Keratinocyte (primary cell): ENCODE measurements around the gene PMEPA1. TPM values are rescaled to one million over a fixed set of nuclear protein-coding genes. Genes with fewer than 3 reads are reported as not detected.
A peak's percentile ranks its signal among the peaks of the same experiment; 100 is the strongest.

ENCODE experiments used
- DNase-seq: peaks from one replicate; pipeline ENCODE4 v3.0.0-alpha.2; 2011; ENCODE audit warnings: low read depth, missing footprints, low spot score
- FAIRE-seq: peaks from 2 replicates; lab custom pipeline; 2011; peaks lifted over from hg19 to GRCh38; lab: Jason Lieb, UNC
- H2AFZ ChIP-seq: 2 replicates; pipeline ENCODE4 v1.6.0; 2012; ENCODE audit warnings: low read length, control low read depth, inconsistent platforms; ENCODE audit not compliant: control insufficient read depth
- H3K27ac ChIP-seq: 2 replicates; pipeline ENCODE4 v1.5.1; 2011; ENCODE audit warnings: low read length; ENCODE audit not compliant: control insufficient read depth, insufficient read depth
- H3K27me3 ChIP-seq: 3 replicates; pipeline ENCODE4 v1.6.0; 2011; ENCODE audit warnings: low read length; ENCODE audit not compliant: control insufficient read depth, insufficient read depth; ENCODE audit errors: extremely low read depth
- H3K36me3 ChIP-seq, 2 experiments: 2 replicates in 1 of 2; 3 replicates in 1 of 2; pipeline ENCODE4 v1.5.1; 2011; ENCODE audit warnings: low read length in 2 of 2, mild to moderate bottlenecking in 1 of 2; ENCODE audit not compliant: control insufficient read depth in 2 of 2, insufficient read depth in 2 of 2; ENCODE audit errors: extremely low read depth in 1 of 2
- H3K4me1 ChIP-seq: 3 replicates; pipeline ENCODE4 v1.5.1; 2011; ENCODE audit warnings: low read length; ENCODE audit not compliant: control insufficient read depth, insufficient read depth; ENCODE audit errors: extremely low read depth
- H3K4me2 ChIP-seq: 3 replicates; pipeline ENCODE4 v1.6.0; 2011; ENCODE audit warnings: low read depth, low read length; ENCODE audit not compliant: control insufficient read depth, insufficient read depth; ENCODE audit errors: extremely low read depth
- H3K4me3 ChIP-seq, 3 experiments: fragments of 200-600 bp in 1 of 3; sonication (generic) in 1 of 3; 2 replicates in 2 of 3; 3 replicates in 1 of 3; pipeline ENCODE4 v1.5.1; 2011 to 2016; ENCODE audit warnings: low read length in 3 of 3, mild to moderate bottlenecking in 3 of 3, control low read depth in 2 of 3, inconsistent platforms in 1 of 3, low read depth in 1 of 3, mixed read lengths in 1 of 3, mixed run types in 1 of 3, moderate library complexity in 1 of 3; ENCODE audit not compliant: control insufficient read depth in 2 of 3, insufficient read depth in 2 of 3; ENCODE audit errors: extremely low read depth in 1 of 3
- H3K79me2 ChIP-seq: 2 replicates; pipeline ENCODE4 v1.6.0; 2012; ENCODE audit warnings: low read length; ENCODE audit not compliant: control insufficient read depth, insufficient read depth
- H3K9ac ChIP-seq: 3 replicates; pipeline ENCODE4 v1.6.0; 2011; ENCODE audit warnings: low read length; ENCODE audit not compliant: control insufficient read depth, insufficient read depth; ENCODE audit errors: extremely low read depth
- H3K9me1 ChIP-seq: 3 replicates; pipeline ENCODE4 v1.6.0; 2011; ENCODE audit warnings: low read length; ENCODE audit not compliant: control insufficient read depth, insufficient read depth; ENCODE audit errors: extremely low read depth
- H3K9me3 ChIP-seq: 2 replicates; pipeline ENCODE4 v1.5.1; 2012; ENCODE audit warnings: low read depth, low read length; ENCODE audit not compliant: control insufficient read depth
- H4K20me1 ChIP-seq: 3 replicates; pipeline ENCODE4 v1.6.0; 2011; ENCODE audit warnings: low read length; ENCODE audit not compliant: control insufficient read depth, insufficient read depth; ENCODE audit errors: extremely low read depth
- EZH2 ChIP-seq: IDR thresholded peaks from one replicate; pipeline ENCODE4 v1.6.1; 2012; ENCODE audit warnings: inconsistent platforms, mild to moderate bottlenecking, low read length, moderate library complexity
- dilution Hi-C: fragments of 300-500 bp; cut with MboI; formaldehyde crosslinking; loops from one replicate; pipeline ENCODE4 v1.7.0; 2020; ENCODE audit warnings: low sequenced_read_pairs; ENCODE audit not compliant: extremely low pct_ligation_motif_present
- polyA plus RNA-seq, 5 experiments: library from polyadenylated mRNA; depleted of rRNA in 3 of 5; stranded (reverse) in 3 of 5; stranded (forward) in 1 of 5; unstranded in 1 of 5; fragments of >200 nt; gene quantifications; 1 replicate in 1 of 5; 2 replicates in 3 of 5; 3 replicates in 1 of 5; pipeline versions ENCODE4 v1.2.1 to v1.2.3, GENCODE V29; 2011 to 2012; ENCODE audit warnings: missing spikeins in 2 of 5, low read depth in 1 of 5, low replicate concordance in 1 of 5
- TF ChIP-seq, protein P1 (sequence below), 3 experiments: IDR thresholded peaks in 1 of 3; conservative IDR thresholded peaks in 1 of 3; optimal IDR thresholded peaks in 1 of 3; 2 replicates in 2 of 3; 3 replicates in 1 of 3; pipeline versions ENCODE3 to v1.5.1; 2011; ENCODE audit warnings: low read length in 3 of 3, mild to moderate bottlenecking in 3 of 3, moderate library complexity in 2 of 3, control low read depth in 1 of 3, inconsistent platforms in 1 of 3; ENCODE audit not compliant: insufficient read depth in 2 of 3; ENCODE audit errors: extremely low read depth in 1 of 3

The PMEPA1 gene
- polyA plus RNA-seq, 1 donor (not counting 4 experiments of a cell fraction or from before 2014, with no cell fraction given): 29.0 TPM

DNA sequence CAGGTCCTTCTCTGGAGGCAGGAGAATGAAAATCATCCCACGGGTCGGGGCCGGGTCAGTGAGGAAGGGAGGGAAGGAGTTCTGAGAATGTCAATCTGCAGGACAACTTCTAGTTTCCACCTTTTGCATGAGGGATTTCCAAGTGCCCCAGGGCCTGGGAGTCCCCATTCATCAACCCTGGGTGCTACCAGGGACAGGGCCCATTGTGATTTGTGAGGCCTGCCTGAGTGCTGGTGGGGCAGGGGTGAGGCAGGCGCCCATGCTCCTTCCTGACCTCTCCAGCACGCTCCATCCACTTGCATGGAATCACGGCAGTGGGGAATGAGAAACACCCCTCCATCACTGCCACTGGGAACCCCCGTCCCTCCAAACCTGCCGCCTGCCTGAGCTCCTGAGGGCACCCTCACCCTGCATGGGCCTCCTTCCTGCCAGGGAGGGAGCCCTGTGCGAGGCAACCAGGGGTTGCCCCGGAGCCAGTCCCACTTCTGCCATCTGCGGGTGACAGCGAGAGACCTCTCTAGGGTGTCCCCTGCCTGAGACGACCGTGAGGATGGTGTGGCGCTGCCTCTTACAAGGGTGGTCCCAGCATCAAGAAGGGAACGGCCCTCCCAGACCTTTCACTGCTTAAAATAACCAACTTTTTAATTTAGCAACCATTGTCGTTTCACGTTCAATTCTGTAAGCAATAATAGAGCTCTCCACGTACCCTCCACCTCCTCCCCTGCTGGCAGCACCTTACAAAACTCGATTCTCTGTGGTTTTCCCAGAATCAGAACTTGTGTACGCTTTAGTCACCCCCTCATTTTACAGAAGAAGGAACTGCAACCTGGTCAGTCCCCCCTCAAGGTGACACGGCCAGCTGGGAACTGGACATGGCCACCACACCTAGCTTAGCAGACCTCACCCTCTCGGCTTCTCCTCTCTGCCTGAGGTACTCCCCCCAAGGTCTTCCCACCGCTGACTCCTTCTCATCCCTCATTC lies 28.6 kb downstream of the PMEPA1 start:
- H3K79me2 ChIP-seq: peaks cover 100% of the 10 kb centered on the region
- H3K27ac ChIP-seq: no peak overlapping the region

DNA sequence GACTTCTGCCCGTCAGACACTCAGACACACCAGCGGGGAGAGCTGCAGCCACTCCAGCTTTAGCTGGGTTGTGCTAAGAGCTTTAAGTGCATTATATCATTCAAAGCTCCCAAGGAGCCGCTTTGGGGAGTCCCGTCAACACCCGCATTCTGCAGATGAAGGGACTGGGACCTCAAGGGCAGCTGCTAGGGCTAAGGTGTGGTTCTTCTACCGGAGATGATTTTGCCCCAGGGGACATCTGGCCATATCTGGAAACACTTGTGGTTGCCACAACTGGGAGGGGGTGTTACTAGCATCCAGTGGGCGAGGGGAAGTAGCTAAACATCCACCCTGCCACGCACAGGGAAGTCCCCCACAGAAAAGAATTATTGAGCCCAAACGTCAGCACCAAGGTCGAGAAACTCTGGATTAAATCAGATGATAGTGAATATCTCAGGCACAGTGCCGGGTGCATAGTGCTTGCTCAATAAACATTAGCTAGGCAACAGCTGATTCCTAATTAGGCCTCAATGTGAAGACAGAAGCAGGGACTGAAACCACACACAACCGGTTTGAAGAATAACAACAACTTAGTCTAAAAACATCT lies 29.6 kb downstream of the PMEPA1 start:
- Histone ChIP-seq H3K9me3 (no peaks in the 10 kb centered on the region), H3K79me2 (peaks cover 100% of the 10 kb centered on the region), H2AFZ (no peak overlapping the region), H3K36me3 (peaks cover 30 to 33% of the 10 kb centered on the region in 2 experiments), H3K27me3 (no peaks in the 10 kb centered on the region), H4K20me1 (peaks cover 74% of the 10 kb centered on the region), H3K4me2 (no peak overlapping the region), H3K9me1 (peaks cover 16% of the 10 kb centered on the region), H3K4me3 (no peak overlapping the region), H3K4me1 (peaks cover 28% of the 10 kb centered on the region), H3K27ac (no peak overlapping the region), H3K9ac (no peak overlapping the region)
- DNase-seq (no peak), FAIRE-seq (peak; percentile 9)
- dilution Hi-C loops: no loop called here
- TF ChIP-seq EZH2: no peak
- TF ChIP-seq, protein P1, sequence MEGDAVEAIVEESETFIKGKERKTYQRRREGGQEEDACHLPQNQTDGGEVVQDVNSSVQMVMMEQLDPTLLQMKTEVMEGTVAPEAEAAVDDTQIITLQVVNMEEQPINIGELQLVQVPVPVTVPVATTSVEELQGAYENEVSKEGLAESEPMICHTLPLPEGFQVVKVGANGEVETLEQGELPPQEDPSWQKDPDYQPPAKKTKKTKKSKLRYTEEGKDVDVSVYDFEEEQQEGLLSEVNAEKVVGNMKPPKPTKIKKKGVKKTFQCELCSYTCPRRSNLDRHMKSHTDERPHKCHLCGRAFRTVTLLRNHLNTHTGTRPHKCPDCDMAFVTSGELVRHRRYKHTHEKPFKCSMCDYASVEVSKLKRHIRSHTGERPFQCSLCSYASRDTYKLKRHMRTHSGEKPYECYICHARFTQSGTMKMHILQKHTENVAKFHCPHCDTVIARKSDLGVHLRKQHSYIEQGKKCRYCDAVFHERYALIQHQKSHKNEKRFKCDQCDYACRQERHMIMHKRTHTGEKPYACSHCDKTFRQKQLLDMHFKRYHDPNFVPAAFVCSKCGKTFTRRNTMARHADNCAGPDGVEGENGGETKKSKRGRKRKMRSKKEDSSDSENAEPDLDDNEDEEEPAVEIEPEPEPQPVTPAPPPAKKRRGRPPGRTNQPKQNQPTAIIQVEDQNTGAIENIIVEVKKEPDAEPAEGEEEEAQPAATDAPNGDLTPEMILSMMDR (optimal IDR thresholded peaks at IDR 0.05 in 1 of 3, IDR thresholded peaks at IDR 0.05 in 1 of 3, conservative IDR thresholded peaks at IDR 0.05 in 1 of 3; ENCODE audit: extremely low read depth in 1 of 3, insufficient read depth in 2 of 3, low read length in 3 of 3): no peak

More for the DNA sequence above, 28.6 kb downstream of the PMEPA1 start:
- H3K9me1 ChIP-seq: peaks cover 13% of the 10 kb centered on the region
- no peak for DNase-seq
- H3K9ac ChIP-seq: no peak overlapping the region
- TF ChIP-seq, protein P1 (optimal IDR thresholded peaks at IDR 0.05 in 1 of 3, IDR thresholded peaks at IDR 0.05 in 1 of 3, conservative IDR thresholded peaks at IDR 0.05 in 1 of 3; ENCODE audit: extremely low read depth in 1 of 3, insufficient read depth in 2 of 3, low read length in 3 of 3): no peak
- no peak for TF ChIP-seq EZH2
- H3K4me1 ChIP-seq: peaks cover 38% of the 10 kb centered on the region
- peaks cover 65% of the 10 kb centered on the region for H4K20me1 ChIP-seq
- no peak for FAIRE-seq
- H3K4me3 ChIP-seq: no peak overlapping the region
- H2AFZ ChIP-seq: no peak overlapping the region
- H3K4me2 ChIP-seq: no peak overlapping the region
- H3K27me3 ChIP-seq: no peaks in the 10 kb centered on the region
- peaks cover 27 to 32% of the 10 kb centered on the region in 2 experiments for H3K36me3 ChIP-seq
- no peaks in the 10 kb centered on the region for H3K9me3 ChIP-seq
- dilution Hi-C loops: no loop called here
